Measurements from ENCODE around the gene DGCR8.
"Not testable (repeated sequence)": the region's sequence is repeated elsewhere in the genome, so short reads cannot be mapped to it uniquely, and the experiment has no call there.

Gene DGCR8

DNA sequence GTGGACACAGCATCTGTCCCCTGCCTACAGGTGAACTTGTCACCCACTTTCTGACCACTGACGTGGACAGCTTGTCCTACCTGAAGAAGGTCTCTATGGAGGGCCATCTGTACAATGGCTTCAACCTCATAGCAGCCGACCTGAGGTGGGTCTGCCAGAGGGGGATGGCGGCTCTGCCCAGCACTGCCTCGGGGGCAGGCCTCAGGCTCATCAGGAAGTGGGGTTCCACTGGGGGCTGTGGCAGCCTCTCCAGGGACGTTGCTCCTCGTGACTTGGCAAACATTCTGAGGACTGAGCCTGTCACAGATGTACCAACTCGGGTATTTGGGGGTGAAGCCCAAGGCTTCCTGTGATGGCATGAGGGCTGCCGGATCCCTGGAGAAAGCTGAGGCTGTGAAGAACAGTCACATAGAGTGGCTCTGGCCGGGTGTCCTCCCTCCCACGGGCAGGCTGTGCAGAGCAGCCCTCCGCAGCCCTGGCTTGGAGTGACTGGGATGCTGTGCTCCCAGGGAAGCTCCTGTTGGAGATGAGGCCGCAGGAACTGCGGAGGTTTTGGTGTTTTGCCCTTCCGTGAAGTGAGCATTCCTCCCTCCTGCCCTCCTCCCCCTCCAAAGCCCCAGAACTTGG lies 26.5 kb upstream of the DGCR8 start:
- FAIRE-seq, result no peak

- FAIRE-seq, result no peak
Measured at GRCh38 chr22:20054034-20054427, 26.0 kb upstream of the DGCR8 start.

- FAIRE-seq, result no peak
Measured at GRCh38 chr22:20054485-20054884, 25.6 kb upstream of the DGCR8 start.

DNA sequence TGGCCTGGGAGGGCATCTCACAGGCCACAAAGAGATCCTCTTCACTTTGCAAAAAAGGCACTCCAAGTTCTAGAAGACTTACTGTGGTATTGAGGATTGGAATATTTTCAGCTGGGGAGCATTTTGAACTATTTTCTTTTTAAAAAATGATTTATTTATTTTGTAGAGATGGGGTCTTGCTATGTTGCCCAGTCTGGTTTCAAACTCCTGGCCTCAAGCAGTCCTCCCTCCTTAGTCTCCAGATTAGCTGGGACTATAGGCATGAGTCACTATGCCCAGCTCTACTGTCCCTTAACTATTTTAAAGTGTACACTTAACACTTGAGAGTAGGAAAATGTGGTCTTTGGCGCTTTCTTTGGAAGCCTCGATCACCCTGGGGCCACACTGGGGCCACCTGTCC lies 24.9 kb upstream of the DGCR8 start:
- FAIRE-seq, result no peak

- no peak for FAIRE-seq
Measured at GRCh38 chr22:20055654-20056053, 24.4 kb upstream of the DGCR8 start.

- FAIRE-seq, result no peak
Measured at GRCh38 chr22:20056161-20056560, 23.9 kb upstream of the DGCR8 start.

DNA sequence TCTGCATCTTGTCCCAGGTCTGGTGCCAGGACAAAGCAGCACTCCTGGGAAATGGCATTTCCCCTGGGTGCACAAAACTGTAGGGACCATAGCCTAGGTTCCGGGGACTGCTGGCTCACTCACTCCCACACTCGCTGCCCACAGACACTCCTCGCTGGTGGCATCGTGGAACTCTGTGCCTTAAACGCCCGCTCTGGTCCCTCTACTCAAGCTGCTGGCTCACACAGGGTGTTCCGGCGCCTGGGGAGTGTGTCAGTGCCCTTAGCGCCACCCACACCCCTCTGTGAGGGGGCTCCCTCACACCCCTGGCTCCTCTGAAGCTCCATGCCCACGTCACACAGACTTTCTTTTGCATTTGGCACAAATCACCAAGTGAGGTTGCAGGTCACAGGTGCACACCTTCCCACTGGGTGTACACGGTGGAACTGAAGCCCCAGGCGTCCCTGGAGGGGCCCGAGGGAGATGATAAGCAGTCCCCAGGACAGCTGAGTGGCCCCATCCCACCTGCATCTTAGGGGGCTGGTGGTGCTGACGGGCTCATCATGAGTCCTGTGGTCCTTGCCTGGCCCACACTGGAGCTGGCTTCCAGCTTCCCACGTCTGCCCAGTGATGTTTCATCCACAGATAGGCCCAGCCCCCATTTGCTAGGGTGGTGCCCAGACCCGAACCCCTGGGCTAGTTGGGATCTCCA lies 23.2 kb upstream of the DGCR8 start:
- FAIRE-seq, result no peak

- no peak for FAIRE-seq
Measured at GRCh38 chr22:20057596-20058268, 22.3 kb upstream of the DGCR8 start.

DNA sequence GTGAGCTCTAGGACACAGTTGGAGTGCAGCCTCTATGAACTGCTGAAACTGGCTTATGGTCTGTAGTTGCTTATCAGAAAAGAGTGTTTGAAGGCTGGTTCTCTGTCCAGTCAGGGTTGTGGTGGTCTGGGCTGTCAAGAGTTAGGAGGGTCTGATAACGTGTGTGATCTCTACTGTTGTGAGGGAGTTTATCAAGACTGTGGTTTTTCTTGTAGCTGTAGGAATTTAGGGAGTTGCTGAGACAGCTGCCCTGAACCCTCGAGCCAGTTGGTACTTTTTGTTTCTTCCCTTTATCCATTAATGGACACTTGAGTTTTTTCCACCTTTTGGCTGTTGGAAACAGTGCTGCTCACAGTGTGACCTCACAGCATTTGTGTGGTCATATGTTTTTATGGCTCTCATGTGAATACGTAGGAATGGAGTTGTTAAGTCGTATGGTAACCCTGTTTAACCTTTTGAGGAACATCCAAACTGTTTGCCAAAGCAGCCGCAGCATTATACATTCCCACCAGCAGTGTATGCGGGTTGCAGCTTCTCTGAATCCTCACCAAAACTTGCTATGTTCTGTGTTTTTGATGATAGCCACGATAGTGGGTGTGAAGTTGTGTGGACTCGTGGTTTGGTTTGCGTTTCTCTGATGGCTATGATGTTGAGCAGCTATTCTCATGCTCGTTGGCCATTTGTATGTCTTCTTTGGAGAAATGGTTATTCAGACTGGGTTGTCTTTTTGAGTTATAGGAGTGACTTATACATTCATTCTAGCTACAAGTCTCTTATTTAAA lies 20.9 kb upstream of the DGCR8 start:
- FAIRE-seq, result no peak

DNA sequence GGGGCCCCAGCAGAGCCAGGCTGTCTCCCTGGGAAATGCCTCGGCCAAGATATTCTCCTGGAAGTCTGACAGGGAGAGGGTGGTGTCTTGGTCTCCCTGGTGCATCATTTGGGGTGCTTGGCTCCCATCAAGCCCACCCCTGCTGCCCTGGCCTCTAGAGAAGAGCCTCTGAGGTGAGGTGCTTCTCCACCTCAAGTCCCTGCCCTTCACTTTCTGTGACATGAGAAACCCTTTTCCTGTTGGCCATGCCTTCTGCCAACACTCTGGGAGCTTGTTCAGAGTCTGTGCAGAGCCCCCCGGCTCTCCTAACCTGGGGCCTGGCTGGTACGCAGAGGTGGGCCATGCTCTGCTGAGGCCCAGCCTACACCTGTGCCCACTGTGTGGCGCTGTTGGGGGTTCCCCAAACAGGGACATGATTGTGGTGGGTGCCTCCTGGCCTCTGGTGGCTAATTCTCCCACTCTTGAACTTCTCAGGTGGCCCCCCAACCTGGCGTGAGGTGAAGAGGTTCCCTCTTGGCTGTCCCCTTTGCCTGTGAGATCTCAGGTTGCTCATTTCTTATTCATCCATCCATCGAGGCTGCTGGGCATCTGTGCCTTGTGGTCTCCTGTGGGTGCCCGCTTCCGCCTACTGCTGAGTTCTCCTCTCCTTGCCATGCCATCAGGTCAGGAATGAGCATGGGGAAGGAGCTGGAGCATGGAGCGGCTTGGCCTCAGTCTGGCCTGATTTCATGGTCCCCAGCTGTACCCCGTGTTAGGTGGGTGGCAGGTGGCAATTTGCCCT lies 19.2 kb upstream of the DGCR8 start:
- FAIRE-seq, result no peak

- no peak for FAIRE-seq
Measured at GRCh38 chr22:20061481-20061861, 18.6 kb upstream of the DGCR8 start.

DNA sequence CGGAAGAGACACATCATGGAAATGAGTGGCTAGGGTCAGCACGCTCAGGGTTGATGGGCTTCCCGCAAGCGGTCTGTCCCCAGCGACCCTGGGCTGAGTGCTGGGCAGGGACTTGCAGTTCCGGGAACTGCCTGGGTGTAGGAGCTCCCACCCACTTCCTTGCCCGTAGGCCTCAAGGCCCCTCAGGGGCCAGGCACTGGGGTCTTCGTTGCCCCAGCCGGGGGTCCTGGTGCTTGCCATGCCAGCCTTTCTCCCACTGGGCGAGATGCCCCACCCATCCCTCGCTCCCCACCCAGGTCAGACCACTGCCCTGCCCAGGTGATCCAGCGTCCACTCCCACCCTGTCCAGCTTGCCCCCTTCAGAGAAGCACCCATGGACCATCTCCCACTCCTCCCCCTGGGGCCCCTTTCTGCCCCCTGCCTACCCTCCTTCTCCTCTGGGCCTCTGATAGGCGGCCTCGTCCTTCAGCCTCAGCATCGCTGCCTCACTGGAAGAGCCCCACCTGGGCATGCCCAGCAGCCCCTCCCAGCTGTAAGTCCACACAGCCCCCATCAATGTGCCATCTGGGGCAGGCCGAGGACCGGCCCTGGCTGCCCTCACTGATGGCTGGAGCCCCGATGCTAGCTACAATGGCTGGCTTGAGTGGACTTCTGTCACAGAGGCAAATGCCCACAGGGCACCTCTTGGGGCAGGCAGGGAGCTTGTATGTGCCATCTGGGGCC lies 17.8 kb upstream of the DGCR8 start:
- FAIRE-seq, result no peak

- no peak for FAIRE-seq
Measured at GRCh38 chr22:20062766-20063083, 17.3 kb upstream of the DGCR8 start.

DNA sequence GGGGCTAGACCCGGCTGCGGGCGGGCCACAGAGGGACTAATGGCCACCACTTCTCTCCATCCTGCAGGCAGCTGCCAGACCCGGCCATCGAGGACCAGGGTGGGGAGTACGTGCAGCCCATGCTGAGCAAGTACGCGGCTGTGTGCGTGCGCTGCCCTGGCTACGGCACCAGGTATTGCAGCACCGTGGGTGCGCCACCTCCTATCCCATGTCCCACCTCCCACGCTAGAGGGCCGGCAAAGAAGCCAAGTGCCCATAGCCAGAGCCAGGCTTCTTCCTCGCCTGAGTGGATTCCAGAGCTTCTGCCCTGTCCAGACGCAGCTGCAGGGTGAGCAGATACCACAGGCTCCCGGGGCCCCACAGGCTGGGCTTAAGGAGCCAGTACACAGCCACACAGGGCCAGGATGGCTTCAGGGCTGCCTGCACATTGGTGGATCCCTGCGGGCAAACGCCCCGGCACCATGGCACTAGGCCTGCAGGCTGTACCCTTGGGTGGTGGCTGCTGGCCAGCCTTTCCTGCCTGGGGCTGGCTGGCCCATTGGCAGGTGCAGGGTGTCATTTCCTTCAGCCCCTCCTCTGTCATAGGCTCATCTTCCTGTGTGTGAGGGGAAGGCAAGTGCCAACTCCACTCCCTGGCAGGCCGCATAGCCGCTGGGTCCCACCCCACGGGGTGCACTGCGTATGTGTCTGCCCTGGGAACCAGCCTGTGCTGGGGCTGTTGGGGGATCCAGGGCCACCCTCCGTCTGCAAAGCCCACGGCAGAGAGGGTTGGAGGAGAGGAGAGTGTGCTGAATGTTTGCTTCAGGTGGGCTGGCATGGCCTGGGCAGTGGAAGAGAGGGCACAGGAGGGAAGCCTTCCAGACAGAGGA lies 16.5 kb upstream of the DGCR8 start:
- no peak for FAIRE-seq

DNA sequence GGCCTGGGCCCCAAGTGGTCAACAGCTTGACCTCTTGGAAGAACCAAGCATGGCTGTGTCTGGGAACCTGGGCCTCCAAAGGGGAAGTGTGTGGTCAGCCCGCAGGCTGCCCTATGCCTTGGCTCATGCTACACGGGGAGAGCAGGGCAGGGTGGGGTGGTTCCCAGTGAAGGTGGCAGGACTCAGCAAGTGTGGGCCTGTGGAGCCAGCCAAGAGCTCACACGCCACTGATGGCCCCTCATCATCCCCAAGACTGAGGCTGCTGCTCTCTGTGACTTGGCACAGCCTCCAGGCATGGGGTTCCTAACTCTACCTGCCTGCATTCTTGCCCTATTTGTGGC lies 15.9 kb upstream of the DGCR8 start:
- no peak for FAIRE-seq

DNA sequence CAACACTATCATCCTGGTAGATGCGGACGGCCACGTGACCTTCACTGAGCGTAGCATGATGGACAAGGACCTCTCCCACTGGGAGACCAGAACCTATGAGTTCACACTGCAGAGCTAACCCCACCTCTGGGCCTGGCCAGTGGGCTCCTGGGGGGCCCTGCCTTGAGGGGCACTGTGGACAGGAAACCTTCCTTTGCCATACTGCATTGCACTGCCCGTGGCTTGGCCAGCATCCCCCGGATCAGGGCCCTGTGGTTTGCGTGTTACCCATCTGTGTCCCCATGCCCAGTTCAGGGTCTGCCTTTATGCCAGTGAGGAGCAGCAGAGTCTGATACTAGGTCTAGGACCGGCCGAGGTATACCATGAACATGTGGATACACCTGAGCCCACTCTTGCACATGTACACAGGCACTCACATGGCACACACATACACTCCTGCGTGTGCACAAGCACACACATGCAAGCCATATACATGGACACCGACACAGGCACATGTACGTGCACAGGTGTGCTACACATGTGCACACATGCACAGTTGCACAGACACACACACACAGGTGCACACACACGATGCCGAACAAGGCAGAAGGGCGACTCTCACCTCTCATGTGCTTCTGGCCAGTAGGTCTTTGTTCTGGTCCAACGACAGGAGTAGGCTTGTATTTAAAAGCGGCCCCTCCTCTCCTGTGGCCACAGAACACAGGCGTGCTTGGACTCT lies 15.3 kb upstream of the DGCR8 start:
- FAIRE-seq, result no peak

GRCh38 chr22:20065896-20066616 lies 14.0 kb upstream of the DGCR8 start:
- FAIRE-seq, result no peak

DNA sequence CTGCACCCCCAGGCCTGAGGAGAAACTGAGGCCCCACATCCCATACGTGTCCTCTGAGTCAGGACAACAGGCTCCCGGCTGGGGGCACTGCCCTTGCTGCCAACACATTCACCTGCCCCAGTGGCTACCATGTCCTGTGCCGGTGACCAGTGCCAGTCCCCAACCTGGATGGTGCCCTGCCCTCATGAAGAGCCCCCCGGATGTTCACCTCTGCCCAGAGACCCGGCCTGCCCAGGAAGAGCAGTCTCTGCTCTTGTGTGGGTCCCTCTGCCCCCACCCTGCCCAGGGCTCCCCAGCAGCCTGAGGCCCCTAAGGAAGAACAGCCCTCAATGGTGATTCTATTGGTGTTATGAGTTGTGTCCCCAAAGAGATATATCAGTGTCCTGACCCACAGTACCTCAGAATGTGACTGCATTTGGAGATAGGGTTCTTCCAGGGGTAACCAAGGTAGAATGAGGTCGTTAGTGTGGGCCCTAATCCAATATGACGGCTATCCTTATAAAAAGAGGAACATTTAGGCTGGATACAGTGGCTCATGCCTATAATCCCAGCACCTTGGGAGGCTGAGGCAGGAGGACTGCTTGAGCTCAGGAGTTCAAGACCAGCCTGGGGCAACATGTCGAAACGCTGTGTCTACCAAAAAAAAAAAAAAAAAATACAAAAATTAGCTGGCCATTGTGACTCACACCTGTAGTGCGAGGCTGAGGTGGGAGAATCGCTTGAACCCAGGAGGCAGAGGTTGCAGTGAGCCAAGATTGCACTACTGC lies 13.2 kb upstream of the DGCR8 start:
- no peak for FAIRE-seq

DNA sequence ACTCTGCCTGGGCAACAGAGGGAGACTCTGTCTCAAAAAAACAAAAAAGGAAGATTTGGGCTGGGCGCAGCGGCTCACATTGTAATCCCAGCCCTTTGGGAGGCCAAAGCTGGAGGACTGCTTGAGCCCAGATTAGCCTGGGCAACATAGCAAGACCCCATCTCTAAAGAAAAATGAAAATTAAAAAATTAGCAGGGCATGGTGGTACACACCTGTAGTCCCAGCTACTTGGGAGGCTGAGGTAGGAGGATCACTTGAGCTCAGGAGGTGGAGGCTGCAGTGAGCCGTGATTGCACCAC lies 12.7 kb upstream of the DGCR8 start:
- FAIRE-seq, result not testable (repeated sequence)
